Activated naive CD8-positive, alpha-beta T cell (primary cell): ENCODE results near the gene ZYG11B.
"Not testable (repeated sequence)": the region's sequence is repeated elsewhere in the genome, so short reads cannot be mapped to it uniquely, and the experiment has no call there.

ENCODE experiments used
- H3K27ac Mint-ChIP-seq: one replicate; pipeline ENCODE4 v1.8.0; 2021; ENCODE audit warnings: mixed read lengths
- H3K27me3 Mint-ChIP-seq: one replicate; pipeline ENCODE4 v1.8.0; 2021; ENCODE audit warnings: mixed read lengths
- H3K36me3 Mint-ChIP-seq: one replicate; pipeline ENCODE4 v1.8.0; 2021; ENCODE audit warnings: mixed read lengths
- H3K4me1 Mint-ChIP-seq: one replicate; pipeline ENCODE4 v1.8.0; 2021; ENCODE audit warnings: low read depth, mixed read lengths
- H3K4me3 Mint-ChIP-seq: one replicate; pipeline ENCODE4 v1.8.0; 2021; ENCODE audit warnings: mild to moderate bottlenecking, mixed read lengths
- H3K9me3 Mint-ChIP-seq: one replicate; pipeline ENCODE4 v1.8.0; 2021; ENCODE audit warnings: low read depth, mixed read lengths

ZYG11B gene

GRCh38 chr1:52726265-52727113, at the start of gene ZYG11B:
TSS of gene ZYG11B (plus strand) at chr1:52726453. CDS start at chr1:52726654, 201 bp downstream.
- Mint-ChIP-seq H3K4me1 (peaks cover 33% of the 10 kb centered on the region), H3K9me3 (no peaks in the 10 kb centered on the region), H3K36me3 (no peaks in the 10 kb centered on the region), H3K27ac (peak within 1 kb of the TSS; percentile 84), H3K4me3 (peak within 1 kb of the TSS; percentile 90), H3K27me3 (no peaks in the 10 kb centered on the region)

- Mint-ChIP-seq H3K27ac (no peak overlapping the region), H3K4me1 (peaks cover 9% of the 10 kb centered on the region), H3K36me3 (peaks cover 6% of the 10 kb centered on the region), H3K4me3 (no peak overlapping the region), H3K9me3 (no peaks in the 10 kb centered on the region), H3K27me3 (no peaks in the 10 kb centered on the region)
Measured at GRCh38 chr1:52677076-52677806, 49.0 kb upstream of the ZYG11B start.

GRCh38 chr1:52679048-52679447, 47.2 kb upstream of the ZYG11B start:
- Mint-ChIP-seq H3K27me3 (no peaks in the 10 kb centered on the region), H3K27ac (no peak overlapping the region), H3K36me3 (peaks cover 6% of the 10 kb centered on the region), H3K4me3 (no peak overlapping the region), H3K4me1 (peaks cover 9% of the 10 kb centered on the region), H3K9me3 (no peaks in the 10 kb centered on the region)

- H3K4me1 Mint-ChIP-seq = peaks cover 8% of the 10 kb centered on the region
- H3K27me3 Mint-ChIP-seq = no peaks in the 10 kb centered on the region
- no peak overlapping the region for H3K4me3 Mint-ChIP-seq
- no peak overlapping the region for H3K27ac Mint-ChIP-seq
- no peaks in the 10 kb centered on the region for H3K9me3 Mint-ChIP-seq
- peaks cover 6% of the 10 kb centered on the region for H3K36me3 Mint-ChIP-seq
Measured at GRCh38 chr1:52679498-52679897, 46.8 kb upstream of the ZYG11B start.

- Mint-ChIP-seq H3K27me3 (no peaks in the 10 kb centered on the region), H3K9me3 (no peaks in the 10 kb centered on the region), H3K4me3 (no peak overlapping the region), H3K27ac (no peak overlapping the region), H3K4me1 (peaks cover 2% of the 10 kb centered on the region), H3K36me3 (peaks cover 6% of the 10 kb centered on the region)
Measured at GRCh38 chr1:52680353-52680752, 45.9 kb upstream of the ZYG11B start.

GRCh38 chr1:52681136-52681535, 45.1 kb upstream of the ZYG11B start:
- Mint-ChIP-seq H3K9me3 (no peaks in the 10 kb centered on the region), H3K4me3 (no peak overlapping the region), H3K27me3 (no peaks in the 10 kb centered on the region), H3K27ac (no peak overlapping the region), H3K4me1 (peaks cover 5% of the 10 kb centered on the region), H3K36me3 (peaks cover 7% of the 10 kb centered on the region)

- Mint-ChIP-seq H3K4me1 (peaks cover 8% of the 10 kb centered on the region), H3K36me3 (peaks cover 12% of the 10 kb centered on the region), H3K9me3 (no peaks in the 10 kb centered on the region), H3K27me3 (no peaks in the 10 kb centered on the region), H3K27ac (peak overlapping the region; percentile 10), H3K4me3 (no peak overlapping the region)
Measured at GRCh38 chr1:52683367-52683940, 42.8 kb upstream of the ZYG11B start.

- H3K36me3 Mint-ChIP-seq = peaks cover 12% of the 10 kb centered on the region
- peaks cover 8% of the 10 kb centered on the region for H3K4me1 Mint-ChIP-seq
- no peaks in the 10 kb centered on the region for H3K27me3 Mint-ChIP-seq
- H3K4me3 Mint-ChIP-seq = no peak overlapping the region
- no peaks in the 10 kb centered on the region for H3K9me3 Mint-ChIP-seq
- peak overlapping the region; percentile 52 for H3K27ac Mint-ChIP-seq
Measured at GRCh38 chr1:52684545-52684944, 41.7 kb upstream of the ZYG11B start.

- not testable (repeated sequence) for H3K27me3 Mint-ChIP-seq, H3K4me3 Mint-ChIP-seq, H3K9me3 Mint-ChIP-seq, H3K4me1 Mint-ChIP-seq
- H3K36me3 Mint-ChIP-seq = peaks cover 12% of the 10 kb centered on the region
- peak overlapping the region; percentile 82 for H3K27ac Mint-ChIP-seq
Measured at GRCh38 chr1:52686261-52686751, 39.9 kb upstream of the ZYG11B start.

GRCh38 chr1:52686830-52687229, 39.4 kb upstream of the ZYG11B start:
- peaks cover 10% of the 10 kb centered on the region for H3K4me1 Mint-ChIP-seq
- peaks cover 14% of the 10 kb centered on the region for H3K36me3 Mint-ChIP-seq
- H3K4me3 Mint-ChIP-seq = no peak overlapping the region
- H3K9me3 Mint-ChIP-seq = no peaks in the 10 kb centered on the region
- H3K27ac Mint-ChIP-seq = no peak overlapping the region
- no peaks in the 10 kb centered on the region for H3K27me3 Mint-ChIP-seq

GRCh38 chr1:52691821-52692220, 34.4 kb upstream of the ZYG11B start:
- Mint-ChIP-seq H3K4me1 (peaks cover 8% of the 10 kb centered on the region), H3K27ac (no peak overlapping the region), H3K27me3 (no peaks in the 10 kb centered on the region), H3K9me3 (no peaks in the 10 kb centered on the region), H3K4me3 (no peak overlapping the region), H3K36me3 (peaks cover 12% of the 10 kb centered on the region)

GRCh38 chr1:52692697-52693096, 33.6 kb upstream of the ZYG11B start:
- Mint-ChIP-seq H3K36me3 (peaks cover 8% of the 10 kb centered on the region), H3K4me3 (no peak overlapping the region), H3K27ac (no peak overlapping the region), H3K4me1 (peaks cover 12% of the 10 kb centered on the region), H3K27me3 (no peaks in the 10 kb centered on the region), H3K9me3 (no peaks in the 10 kb centered on the region)

GRCh38 chr1:52693351-52693750, 32.9 kb upstream of the ZYG11B start:
- H3K36me3 Mint-ChIP-seq = not testable (repeated sequence)

GRCh38 chr1:52693843-52694242, 32.4 kb upstream of the ZYG11B start:
- Mint-ChIP-seq H3K27ac (no peak overlapping the region), H3K4me3 (no peak overlapping the region), H3K36me3 (peaks cover 8% of the 10 kb centered on the region), H3K4me1 (peaks cover 17% of the 10 kb centered on the region), H3K9me3 (no peaks in the 10 kb centered on the region), H3K27me3 (no peaks in the 10 kb centered on the region)

More at GRCh38 chr1:52693351-52693750, 32.9 kb upstream of the ZYG11B start:
- not testable (repeated sequence) for H3K9me3 Mint-ChIP-seq, H3K27me3 Mint-ChIP-seq, H3K27ac Mint-ChIP-seq, H3K4me3 Mint-ChIP-seq
- peaks cover 12% of the 10 kb centered on the region for H3K4me1 Mint-ChIP-seq

- H3K4me3 Mint-ChIP-seq = peak overlapping the region; percentile 70
- H3K36me3 Mint-ChIP-seq = peaks cover 8% of the 10 kb centered on the region
- H3K9me3 Mint-ChIP-seq = no peaks in the 10 kb centered on the region
- no peak overlapping the region for H3K27ac Mint-ChIP-seq
- H3K27me3 Mint-ChIP-seq = no peaks in the 10 kb centered on the region
- H3K4me1 Mint-ChIP-seq = peaks cover 18% of the 10 kb centered on the region
Measured at GRCh38 chr1:52695627-52696026, 30.6 kb upstream of the ZYG11B start.
